HG03439 (cell line): ENCODE data around the gene NUDT21.
"Not testable (repeated sequence)": the region's sequence is repeated elsewhere in the genome, so short reads cannot be mapped to it uniquely, and the experiment has no call there.

ENCODE experiments used
- ATAC-seq: cut with Tn5 transposase; IDR thresholded peaks from one replicate; pipeline ENCODE4 v1.9.1; 2021; ENCODE audit warnings: mild to moderate bottlenecking, moderate library complexity; ENCODE audit not compliant: unreplicated experiment

Gene NUDT21

GRCh38 chr16:56420613-56421012 lies 30.5 kb downstream of the NUDT21 start:
- no peak for ATAC-seq

GRCh38 chr16:56419740-56420548 lies 31.2 kb downstream of the NUDT21 start:
- no peak for ATAC-seq

- ATAC-seq = no peak
Observed at GRCh38 chr16:56417138-56417537, 34.0 kb downstream of the NUDT21 start.

GRCh38 chr16:56415875-56416274 lies 35.3 kb downstream of the NUDT21 start:
- no peak for ATAC-seq

- ATAC-seq = no peak
Observed at GRCh38 chr16:56414366-56414765, 36.8 kb downstream of the NUDT21 start.

GRCh38 chr16:56413381-56413780 lies 37.8 kb downstream of the NUDT21 start:
- ATAC-seq = no peak

- no peak for ATAC-seq
Observed at GRCh38 chr16:56411624-56412023, 39.5 kb downstream of the NUDT21 start.

GRCh38 chr16:56411123-56411522 lies 40.0 kb downstream of the NUDT21 start:
- no peak for ATAC-seq

- no peak for ATAC-seq
Observed at GRCh38 chr16:56409195-56409594, 41.9 kb downstream of the NUDT21 start.

GRCh38 chr16:56408379-56409098 lies 42.6 kb downstream of the NUDT21 start:
- ATAC-seq = no peak

- no peak for ATAC-seq
Observed at GRCh38 chr16:56405977-56406672, 45.0 kb downstream of the NUDT21 start.

- ATAC-seq = no peak
Observed at GRCh38 chr16:56401482-56401881, 49.6 kb downstream of the NUDT21 start.

GRCh38 chr16:56400458-56400857 lies 50.7 kb downstream of the NUDT21 start:
- ATAC-seq = no peak

- no peak for ATAC-seq
Observed at GRCh38 chr16:56399486-56399885, 51.6 kb downstream of the NUDT21 start.

GRCh38 chr16:56399047-56399446 lies 52.1 kb downstream of the NUDT21 start:
- ATAC-seq = no peak

GRCh38 chr16:56396724-56397123 lies 54.4 kb downstream of the NUDT21 start:
- ATAC-seq = not testable (repeated sequence)

- ATAC-seq = no peak
Observed at GRCh38 chr16:56389554-56389953, 61.6 kb downstream of the NUDT21 start.

GRCh38 chr16:56388209-56388608 lies 62.9 kb downstream of the NUDT21 start:
- ATAC-seq = no peak

GRCh38 chr16:56387396-56387795 lies 63.7 kb downstream of the NUDT21 start:
- ATAC-seq = no peak

GRCh38 chr16:56384074-56384721 lies 66.9 kb downstream of the NUDT21 start:
- no peak for ATAC-seq

GRCh38 chr16:56382901-56383355 lies 68.2 kb downstream of the NUDT21 start:
- ATAC-seq = no peak
